Spinal cord (tissue), 10 donors: ENCODE measurements around the gene ANGPTL2. TPM values are rescaled to one million over a fixed set of nuclear protein-coding genes. Genes with fewer than 3 reads are reported as not detected.

Experiments used
- DNase-seq, 6 donors: peaks; one replicate each; pipeline versions ENCODE4 v3.0.0 to v3.0.0-alpha.2; 2013 to 2015; ENCODE audit warnings: low spot score in 6 of 6, low read depth in 4 of 6
- H3K27ac ChIP-seq: one replicate; pipeline ENCODE4 v1.5.1; 2013; ENCODE audit warnings: low read depth, low read length, control low read depth
- H3K27me3 ChIP-seq: one replicate; pipeline ENCODE4 v1.6.1; 2013; ENCODE audit warnings: low read length; ENCODE audit not compliant: control insufficient read depth, insufficient read depth
- H3K36me3 ChIP-seq: one replicate; pipeline ENCODE4 v1.6.1; 2013; ENCODE audit warnings: low read length; ENCODE audit not compliant: control insufficient read depth, insufficient read depth
- H3K4me1 ChIP-seq: one replicate; pipeline ENCODE4 v1.6.1; 2013; ENCODE audit warnings: low read length; ENCODE audit not compliant: control insufficient read depth, insufficient read depth
- H3K4me3 ChIP-seq: one replicate; pipeline ENCODE4 v1.5.1; 2013; ENCODE audit warnings: low read depth, low read length, control low read depth
- H3K9me3 ChIP-seq: one replicate; pipeline ENCODE4 v1.6.1; 2013; ENCODE audit warnings: low read length; ENCODE audit not compliant: control insufficient read depth, insufficient read depth
- WGBS: methylation state at CpG from one replicate; pipeline ENCODE4 v1.1.5; 2013; ENCODE audit warnings: missing lambda C conversion rate; ENCODE audit not compliant: insufficient coverage; 5-methylcytosine and 5-hydroxymethylcytosine counted together
- polyA plus RNA-seq, 2 donors: library from polyadenylated mRNA; unstranded; fragments of 120-200 nt; gene quantifications; one replicate each; pipeline ENCODE4 v1.2.1, GENCODE V29; 2013; ENCODE audit not compliant: insufficient read length in 2 of 2
- total RNA-seq, 2 donors: library from RNA; depleted of rRNA in 1 of 2; stranded (reverse); fragments of 120-200 nt in 1 of 2; fragments of >200 nt in 1 of 2; gene quantifications; one replicate each; pipeline versions ENCODE4 v1.2.3 to v1.2.4, GENCODE V29; 2013 to 2014
- donor health status: healthy.

Gene ANGPTL2
- total and polyA plus RNA-seq, 4 donors = 22.1 to 58.5 (median 46.4) TPM

DNA sequence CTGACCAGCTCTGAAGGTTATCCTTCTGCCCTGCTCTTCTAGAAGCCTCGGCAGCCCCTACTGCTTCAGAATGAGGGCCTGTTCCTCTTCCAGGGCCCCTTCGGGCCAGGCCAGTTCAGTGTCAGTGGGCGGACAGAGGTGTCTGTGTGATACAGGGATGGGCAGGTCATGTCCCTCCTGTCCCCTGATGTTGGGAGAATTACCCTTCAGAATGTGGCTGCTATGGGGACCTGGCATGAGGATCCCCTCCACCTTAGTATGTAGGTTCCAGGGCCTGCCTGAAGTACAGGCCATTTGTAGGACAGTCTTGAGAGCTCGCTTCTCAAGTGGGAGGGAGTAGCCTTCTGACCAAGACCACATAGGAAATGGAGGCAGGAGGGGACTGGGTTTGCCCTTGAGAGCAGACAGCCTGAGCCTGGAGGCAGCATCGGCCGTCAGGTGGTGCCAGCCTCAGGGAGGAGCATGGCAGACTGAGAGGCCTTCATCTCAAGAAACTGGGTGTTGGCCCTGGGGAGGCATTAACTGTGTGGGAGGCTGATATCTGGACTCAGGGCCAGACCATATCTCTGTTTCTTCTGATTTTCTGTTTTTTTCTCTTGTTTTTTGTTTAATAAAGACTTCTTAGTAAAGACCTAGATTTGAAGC is 32.0 kb downstream of the ANGPTL2 start:
- no peak overlapping the region for H3K27ac ChIP-seq
- H3K27me3 ChIP-seq = no peaks in the 10 kb centered on the region
- peaks cover 51% of the 10 kb centered on the region for H3K36me3 ChIP-seq
- H3K4me1 ChIP-seq = peaks cover 7% of the 10 kb centered on the region
- H3K4me3 ChIP-seq = no peak overlapping the region
- no peaks in the 10 kb centered on the region for H3K9me3 ChIP-seq
- no peak for DNase-seq
- WGBS = 76% methylated on average over 5 of the region's 6 CpGs

DNA sequence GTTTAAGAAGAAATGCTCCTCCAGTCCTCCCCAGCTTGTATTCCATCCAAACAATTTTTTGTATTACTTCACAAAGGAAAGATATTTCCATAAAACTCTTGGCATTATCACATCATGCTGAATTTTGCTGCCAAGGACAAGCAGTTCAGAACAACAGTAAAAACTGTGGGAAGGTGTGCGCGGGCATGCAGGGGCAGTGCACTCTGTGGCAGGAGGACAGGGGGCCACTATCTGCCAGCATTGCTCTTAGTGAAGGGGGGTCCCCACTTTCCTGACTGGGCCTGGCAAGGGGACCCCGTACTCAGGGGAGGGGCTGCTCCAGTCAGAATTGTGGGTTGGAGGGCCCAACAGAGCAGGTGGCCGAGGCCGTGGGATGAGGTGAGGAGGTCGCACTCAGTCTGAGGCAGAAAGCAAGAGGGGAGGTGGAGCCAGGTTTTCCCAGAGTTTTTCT is 32.8 kb downstream of the ANGPTL2 start:
- DNase-seq = no peak
- no peaks in the 10 kb centered on the region for H3K27me3 ChIP-seq
- no peak overlapping the region for H3K4me3 ChIP-seq
- 95% methylated on average over 6 of the region's 6 CpGs for whole genome bisulfite sequencing
- H3K27ac ChIP-seq = no peak overlapping the region
- H3K9me3 ChIP-seq = no peaks in the 10 kb centered on the region
- peaks cover 7% of the 10 kb centered on the region for H3K4me1 ChIP-seq
- peaks cover 54% of the 10 kb centered on the region for H3K36me3 ChIP-seq

DNA sequence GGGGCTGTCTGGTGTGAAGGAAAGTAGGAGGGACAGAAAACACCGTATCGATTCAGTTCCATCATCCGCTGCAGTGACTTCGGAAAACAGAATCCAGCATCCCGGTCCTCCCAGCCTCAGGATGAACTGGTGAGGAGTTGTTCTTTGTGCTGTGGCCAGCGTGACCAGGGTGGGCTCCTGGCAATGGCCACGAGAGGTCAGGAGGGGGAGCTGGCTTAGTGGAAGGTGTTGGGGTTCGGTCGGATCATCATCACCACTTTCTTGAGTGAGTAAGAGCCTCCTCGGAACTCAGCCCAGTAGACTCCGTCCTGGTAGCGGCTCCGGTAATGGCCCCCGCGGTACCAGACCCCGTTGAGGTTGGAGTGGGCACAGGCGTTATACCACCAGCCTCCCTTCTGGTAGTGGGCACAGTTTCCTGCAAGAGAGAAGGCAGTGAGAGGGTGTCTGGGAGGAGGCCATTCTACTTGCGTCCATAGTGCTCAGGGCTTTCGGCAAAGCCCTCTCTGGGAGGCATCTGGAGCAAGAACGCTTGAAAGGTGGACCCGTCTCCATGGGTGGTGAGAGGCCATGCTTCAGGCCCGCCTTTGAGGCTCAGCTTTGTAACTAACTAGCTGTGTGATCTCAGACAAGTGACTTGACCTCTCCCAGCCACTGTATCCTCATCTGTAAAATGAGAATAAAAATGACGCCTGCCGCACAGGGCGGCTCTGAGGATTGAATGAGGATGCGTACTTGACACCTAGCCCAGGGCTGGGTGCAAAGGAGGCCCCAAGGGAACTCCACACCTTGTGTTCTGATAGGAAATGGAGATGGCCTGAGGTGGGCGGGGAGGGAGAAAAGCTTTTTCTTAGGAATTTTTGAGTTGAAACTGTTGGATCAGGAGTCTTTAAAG is 33.5 kb downstream of the ANGPTL2 start:
- no peak overlapping the region for H3K4me3 ChIP-seq
- no peak overlapping the region for H3K27ac ChIP-seq
- H3K4me1 ChIP-seq = peaks cover 7% of the 10 kb centered on the region
- no peaks in the 10 kb centered on the region for H3K27me3 ChIP-seq
- 94% methylated on average over 26 of the region's 27 CpGs for WGBS
- peaks cover 54% of the 10 kb centered on the region for H3K36me3 ChIP-seq
- no peaks in the 10 kb centered on the region for H3K9me3 ChIP-seq
- DNase-seq = no peak

DNA sequence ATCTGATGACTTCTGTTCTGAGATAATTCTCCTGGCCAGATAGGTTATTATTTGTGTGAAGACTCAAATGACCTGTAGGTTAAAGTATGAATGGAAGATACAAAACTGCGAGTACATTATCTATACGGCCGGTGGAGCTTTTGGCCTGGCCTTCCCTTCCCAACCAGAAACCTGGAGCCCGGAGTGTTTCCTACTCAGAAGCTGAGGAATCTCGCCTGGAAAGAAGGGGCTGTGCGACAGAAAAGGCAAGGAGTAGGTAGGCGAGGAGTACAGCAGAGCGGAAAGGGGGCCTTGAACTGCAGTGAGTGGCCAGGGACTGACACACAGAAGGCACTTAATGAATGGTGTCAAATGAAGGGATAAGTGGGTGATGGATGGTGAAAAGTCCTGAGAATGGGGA is 34.6 kb downstream of the ANGPTL2 start:
- no peak for DNase-seq
- 98% methylated on average over 8 of the region's 8 CpGs for WGBS
- peaks cover 42% of the 10 kb centered on the region for H3K36me3 ChIP-seq
- H3K9me3 ChIP-seq = no peaks in the 10 kb centered on the region
- peaks cover 12% of the 10 kb centered on the region for H3K4me1 ChIP-seq
- no peak overlapping the region for H3K27ac ChIP-seq
- no peaks in the 10 kb centered on the region for H3K27me3 ChIP-seq
- H3K4me3 ChIP-seq = no peak overlapping the region

DNA sequence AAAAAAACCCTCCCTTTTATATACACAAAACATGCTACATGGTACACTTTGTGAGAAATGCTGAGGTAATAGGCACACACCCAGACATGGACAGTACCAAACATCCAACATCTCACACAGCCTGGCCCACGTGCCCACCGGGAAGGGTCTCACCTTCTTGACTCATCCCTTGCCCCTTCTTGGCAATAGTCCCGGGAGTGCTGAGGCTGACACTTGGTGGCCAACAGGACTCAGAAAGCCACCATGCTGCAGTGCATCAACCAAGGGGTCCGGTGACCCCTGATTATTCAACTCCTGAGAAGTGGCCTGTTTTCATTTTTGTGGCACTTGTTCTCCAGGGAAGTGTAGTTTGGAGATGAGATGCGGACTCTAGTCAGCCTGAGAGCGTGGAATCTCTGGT is 35.0 kb downstream of the ANGPTL2 start:
- no peak overlapping the region for H3K4me3 ChIP-seq
- no peak overlapping the region for H3K27ac ChIP-seq
- no peaks in the 10 kb centered on the region for H3K27me3 ChIP-seq
- peaks cover 39% of the 10 kb centered on the region for H3K36me3 ChIP-seq
- peaks cover 13% of the 10 kb centered on the region for H3K4me1 ChIP-seq
- H3K9me3 ChIP-seq = no peaks in the 10 kb centered on the region
- no peak for DNase-seq
- 94% methylated on average over 5 of the region's 6 CpGs for WGBS

DNA sequence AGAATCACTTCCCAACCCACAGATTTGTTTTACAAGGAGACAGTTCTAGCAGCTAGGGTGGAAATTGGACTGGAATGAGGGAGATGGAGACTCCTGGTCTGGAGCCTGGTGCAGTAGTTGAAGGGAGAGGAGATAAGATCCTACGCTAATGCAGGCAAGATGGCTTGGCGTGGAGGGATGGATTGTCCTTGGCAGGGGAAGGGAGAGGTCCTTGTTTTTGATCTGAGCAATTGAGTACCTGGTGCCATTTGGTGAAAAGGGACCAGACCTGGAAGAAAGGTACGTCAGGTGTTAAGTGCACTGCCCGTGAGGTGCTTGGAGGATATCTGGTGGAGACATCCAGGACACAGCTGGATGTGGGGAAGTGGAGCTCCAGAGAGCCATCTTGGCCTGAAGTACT is 35.7 kb downstream of the ANGPTL2 start:
- 95% methylated on average over 4 of the region's 4 CpGs for WGBS
- Histone ChIP-seq H3K4me1 (peaks cover 16% of the 10 kb centered on the region), H3K4me3 (no peak overlapping the region), H3K27me3 (no peaks in the 10 kb centered on the region), H3K9me3 (no peaks in the 10 kb centered on the region), H3K27ac (no peak overlapping the region), H3K36me3 (peaks cover 35% of the 10 kb centered on the region)
- no peak for DNase-seq

DNA sequence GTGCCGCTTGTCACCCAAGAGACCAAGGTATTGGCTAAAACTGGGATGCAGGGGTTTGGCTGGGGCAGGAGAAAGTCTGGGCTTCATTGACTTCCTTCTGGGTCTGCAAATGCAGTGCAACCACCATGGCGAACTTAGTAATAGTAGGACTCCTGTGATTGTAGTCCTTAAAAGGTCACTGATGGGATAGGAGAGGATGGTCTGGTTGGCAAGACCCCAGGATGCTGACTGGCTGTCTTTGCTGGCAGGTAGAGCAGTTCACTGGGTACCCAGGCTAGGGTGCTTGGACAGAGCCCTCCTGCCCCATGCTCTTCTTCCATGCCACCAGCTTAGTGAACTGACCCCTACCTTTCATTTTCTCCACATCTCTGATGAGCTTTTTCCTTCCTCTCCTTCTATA is 37.2 kb downstream of the ANGPTL2 start:
- Histone ChIP-seq H3K36me3 (peaks cover 25% of the 10 kb centered on the region), H3K4me1 (peaks cover 12% of the 10 kb centered on the region), H3K27ac (no peak overlapping the region), H3K4me3 (no peak overlapping the region), H3K9me3 (no peaks in the 10 kb centered on the region), H3K27me3 (no peaks in the 10 kb centered on the region)
- DNase-seq = no peak
- 89% methylated on average over 2 of the region's 2 CpGs for WGBS

DNA sequence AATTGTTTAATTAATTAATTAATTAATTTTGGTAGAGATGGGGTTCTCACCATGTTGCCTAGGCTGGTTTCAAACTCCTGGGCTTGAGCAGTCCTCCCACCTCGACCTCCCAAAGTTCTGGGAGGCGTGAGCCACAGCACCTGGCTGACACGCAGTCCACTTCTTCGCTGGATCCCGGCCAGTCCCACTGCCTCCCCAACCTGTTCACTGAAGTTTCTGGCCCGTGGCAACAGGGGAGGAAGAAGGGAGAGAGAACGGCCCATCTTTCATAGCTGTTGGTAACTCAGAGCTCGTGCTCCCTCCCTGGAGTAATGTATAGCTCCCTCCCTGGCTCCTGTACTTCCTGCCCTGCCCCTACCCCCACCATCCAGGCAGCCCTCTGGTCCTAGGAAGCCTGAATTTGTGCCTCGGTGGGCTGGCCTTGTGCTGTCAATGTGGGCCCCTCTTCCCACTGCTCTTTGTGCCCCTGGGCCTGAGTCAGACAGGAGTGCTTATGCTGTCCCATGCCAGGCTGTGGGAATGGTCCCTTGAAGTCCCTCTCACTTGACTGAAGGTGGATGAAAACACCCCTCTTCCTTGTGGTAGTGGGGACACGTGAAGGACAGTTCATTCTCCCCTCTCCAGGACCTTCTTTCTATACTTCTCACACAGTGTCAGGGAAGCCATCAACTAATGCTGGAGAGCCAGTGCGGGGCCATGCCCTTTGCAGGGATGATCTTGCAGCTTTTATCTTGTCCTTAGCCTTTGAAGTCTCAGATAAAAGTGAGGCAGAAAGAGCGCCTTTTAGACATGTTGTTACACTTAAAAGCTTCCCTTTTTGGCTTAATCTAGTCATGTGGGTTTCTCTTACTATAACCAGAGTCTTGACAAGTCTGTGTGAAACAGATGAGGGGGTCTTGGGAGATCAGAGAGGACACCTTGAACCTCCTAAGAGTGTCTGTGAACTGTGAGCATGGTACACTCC is 38.1 kb downstream of the ANGPTL2 start:
- no peak for DNase-seq
- H3K36me3 ChIP-seq = peaks cover 17% of the 10 kb centered on the region
- no peak overlapping the region for H3K4me3 ChIP-seq
- H3K9me3 ChIP-seq = no peaks in the 10 kb centered on the region
- H3K4me1 ChIP-seq = peaks cover 12% of the 10 kb centered on the region
- no peaks in the 10 kb centered on the region for H3K27me3 ChIP-seq
- 88% methylated on average over 9 of the region's 12 CpGs for WGBS
- H3K27ac ChIP-seq = no peak overlapping the region
